Measurements from ENCODE around the gene CD93.

The CD93 gene

GRCh38 chr20:23092861-23093495 is 6.9 kb upstream of the CD93 start:
- no peak for TF ChIP-seq SIN3A (IDR thresholded peaks at IDR 0.05; ENCODE audit: borderline replicate concordance, insufficient read depth, low read length)
- TF ChIP-seq POLR2AphosphoS5 (IDR thresholded peaks at IDR 0.05; ENCODE audit: low read depth, low read length), result no peak
- no peak for TF ChIP-seq FOXP2 (optimal IDR thresholded peaks at IDR 0.05; ENCODE audit: borderline replicate concordance, extremely low read depth, extremely low read length, insufficient read depth)
- no peak for TF ChIP-seq TAF1 (IDR thresholded peaks at IDR 0.05; ENCODE audit: borderline replicate concordance, insufficient read depth, low read length)
- TF ChIP-seq REST (IDR thresholded peaks at IDR 0.05; ENCODE audit: insufficient read depth in 1 of 2, low read depth in 2 of 2, low read length in 2 of 2), result no peak

- TF ChIP-seq FOXP2 (optimal IDR thresholded peaks at IDR 0.05; ENCODE audit: borderline replicate concordance, extremely low read depth, extremely low read length, insufficient read depth), result no peak
- no peak for TF ChIP-seq REST (IDR thresholded peaks at IDR 0.05; ENCODE audit: insufficient read depth in 1 of 2, low read depth in 2 of 2, low read length in 2 of 2)
- TF ChIP-seq TAF1 (IDR thresholded peaks at IDR 0.05; ENCODE audit: borderline replicate concordance, insufficient read depth, low read length), result no peak
Observed at GRCh38 chr20:23092384-23092756, 6.2 kb upstream of the CD93 start.

GRCh38 chr20:23091721-23092383 is 5.7 kb upstream of the CD93 start:
- TF ChIP-seq SIN3A (IDR thresholded peaks at IDR 0.05; ENCODE audit: borderline replicate concordance, insufficient read depth, low read length) (no peak), FOXP2 (optimal IDR thresholded peaks at IDR 0.05; ENCODE audit: borderline replicate concordance, extremely low read depth, extremely low read length, insufficient read depth) (no peak), REST (IDR thresholded peaks at IDR 0.05; ENCODE audit: insufficient read depth in 1 of 2, low read depth in 2 of 2, low read length in 2 of 2) (no peak), POLR2AphosphoS5 (IDR thresholded peaks at IDR 0.05; ENCODE audit: low read depth, low read length) (no peak), TAF1 (IDR thresholded peaks at IDR 0.05; ENCODE audit: borderline replicate concordance, insufficient read depth, low read length) (no peak)

GRCh38 chr20:23090878-23091277 is 4.8 kb upstream of the CD93 start:
- TF ChIP-seq TAF1 (IDR thresholded peaks at IDR 0.05; ENCODE audit: borderline replicate concordance, insufficient read depth, low read length) (no peak), FOXP2 (optimal IDR thresholded peaks at IDR 0.05; ENCODE audit: borderline replicate concordance, extremely low read depth, extremely low read length, insufficient read depth) (no peak), SIN3A (IDR thresholded peaks at IDR 0.05; ENCODE audit: borderline replicate concordance, insufficient read depth, low read length) (no peak), REST (IDR thresholded peaks at IDR 0.05; ENCODE audit: insufficient read depth in 1 of 2, low read depth in 2 of 2, low read length in 2 of 2) (no peak), POLR2AphosphoS5 (IDR thresholded peaks at IDR 0.05; ENCODE audit: low read depth, low read length) (no peak)
